NCI-H2227 (cell line): Measurements from ENCODE around the gene MTM1.

ENCODE experiments used
- DNase-seq: peaks from one replicate; lab custom pipeline; 2025; ENCODE audit not compliant: unreplicated experiment; lab: John Stamatoyannopoulos, UW

The MTM1 gene

GRCh38 chrX:150702966-150703694 is 134.7 kb downstream of the MTM1 start:
- DNase-seq: no peak

- no peak for DNase-seq
These were observed 135.2 kb downstream of the MTM1 start for GRCh38 chrX:150703695-150703974.

- no peak for DNase-seq
These were observed 135.7 kb downstream of the MTM1 start for GRCh38 chrX:150704030-150704613.

GRCh38 chrX:150712619-150713018 is 144.2 kb downstream of the MTM1 start:
- no peak for DNase-seq

- no peak for DNase-seq
These were observed 146.8 kb downstream of the MTM1 start for GRCh38 chrX:150715184-150715583.

- no peak for DNase-seq
These were observed 151.2 kb downstream of the MTM1 start for GRCh38 chrX:150719621-150720020.
